Panc1 (cell line): ENCODE measurements around the gene BRIX1. TPM values are rescaled to one million over a fixed set of nuclear protein-coding genes. Genes with fewer than 3 reads are reported as not detected.

Experiments
- ATAC-seq: fragments of 200-7000 bp; cut with Tn5 transposase; 2 replicates; pipeline ENCODE4 v1.9.1; 2020; ENCODE audit warnings: mild to moderate bottlenecking, moderate library complexity
- BruUV-seq: library from RNA; stranded (reverse); fragments of 400-500 nt; replicated peaks from 2 replicates; lab custom pipeline; 2021; lab: Mats Ljungman, UMichigan
- CTCF ChIA-PET: fragments of 300-600 bp; sonication (Branson Sonifier 250); formaldehyde crosslinking; loops from one replicate; lab custom pipeline; 2022; ENCODE audit warnings: antibody characterized with exemption; lab: Charles Lee
- POLR2A ChIA-PET: fragments of 300-600 bp; sonication (Branson Sonifier 250); formaldehyde crosslinking; loops from one replicate; lab custom pipeline; 2022; ENCODE audit warnings: antibody characterized with exemption; lab: Charles Lee
- DNase-seq: peaks from one replicate; pipeline ENCODE4 v3.0.0-alpha.2; 2010; ENCODE audit warnings: low read depth, low spot score
- H3K27ac ChIP-seq: 2 replicates; pipeline ENCODE4 v1.5.1; 2011; ENCODE audit warnings: mild to moderate bottlenecking, low read length, inconsistent platforms
- H3K27me3 ChIP-seq: fragments of 200-500 bp; sonication (Bioruptor generic); 2 replicates; pipeline ENCODE4 v1.6.0; 2014; ENCODE audit warnings: low read length, inconsistent platforms; ENCODE audit not compliant: control insufficient read depth, insufficient read depth
- H3K36me3 ChIP-seq: fragments of 200-500 bp; sonication (Bioruptor generic); 2 replicates; pipeline ENCODE4 v1.5.1; 2014; ENCODE audit warnings: inconsistent platforms, mild to moderate bottlenecking, low read length, moderate library complexity; ENCODE audit not compliant: control insufficient read depth, insufficient read depth
- H3K4me1 ChIP-seq: 2 replicates; pipeline ENCODE4 v1.5.1; 2011; ENCODE audit warnings: inconsistent platforms, mild to moderate bottlenecking, low read length, moderate library complexity; ENCODE audit not compliant: control insufficient read depth, insufficient read depth
- H3K4me3 ChIP-seq, 2 experiments: 2 replicates each; pipeline ENCODE4 v1.5.1; 2011 to 2012; ENCODE audit warnings: low read depth in 2 of 2, low read length in 2 of 2, mild to moderate bottlenecking in 2 of 2, inconsistent platforms in 1 of 2, moderate library complexity in 1 of 2
- H3K9me3 ChIP-seq: fragments of 200-500 bp; sonication (Bioruptor generic); 2 replicates; pipeline ENCODE4 v1.5.1; 2014; ENCODE audit warnings: low read depth, mild to moderate bottlenecking, inconsistent platforms, low read length, moderate library complexity; ENCODE audit not compliant: control insufficient read depth, insufficient read depth
- POLR2AphosphoS5 ChIP-seq: IDR thresholded peaks from 2 replicates; pipeline ENCODE4 v1.6.1; 2012; ENCODE audit warnings: mild to moderate bottlenecking, low read depth, low read length, moderate library complexity
- SIN3A ChIP-seq: IDR thresholded peaks from 2 replicates; pipeline ENCODE4 v1.6.1; 2012; ENCODE audit warnings: low read depth, mild to moderate bottlenecking, low read length, moderate library complexity, borderline replicate concordance; ENCODE audit not compliant: insufficient read depth
- TCF7L2 ChIP-seq: IDR thresholded peaks from 2 replicates; pipeline ENCODE4 v1.6.1; 2011; ENCODE audit warnings: mild to moderate bottlenecking, low read depth, low read length, inconsistent platforms
- in situ Hi-C: cut with HindIII; loops from 2 replicates; pipeline ENCODE4 v1.10.0; 2016; ENCODE audit warnings: low sequenced_read_pairs, low pct_unique_long_range_greater_than_20kb
- intact Hi-C: fragments of 100-400 bp; cut with micrococcal nuclease; formaldehyde crosslinking; loops from one replicate; pipeline ENCODE4 v1.10.0; 2022; ENCODE audit not compliant: unreplicated experiment
- total RNA-seq: library from RNA; stranded (reverse); gene quantifications from one replicate; pipeline ENCODE4 v1.2.1, GENCODE V29; 2021; ENCODE audit not compliant: unreplicated experiment
- TF ChIP-seq, protein P1 (sequence below): fragments of 450-650 bp; IDR thresholded peaks from 2 replicates; pipeline ENCODE4 v1.5.1; 2017; ENCODE audit warnings: mild to moderate bottlenecking
- TF ChIP-seq, protein P2 (sequence below), 2 experiments: IDR thresholded peaks; 2 replicates each; pipeline ENCODE4 v1.6.1; 2011 to 2012; ENCODE audit warnings: low read depth in 2 of 2, control low read depth in 1 of 2, low read length in 1 of 2, mild to moderate bottlenecking in 1 of 2, moderate library complexity in 1 of 2; ENCODE audit not compliant: insufficient read depth in 1 of 2

The BRIX1 gene
- total RNA-seq, 1 experiment from 2014 or later = 46.6 TPM

DNA sequence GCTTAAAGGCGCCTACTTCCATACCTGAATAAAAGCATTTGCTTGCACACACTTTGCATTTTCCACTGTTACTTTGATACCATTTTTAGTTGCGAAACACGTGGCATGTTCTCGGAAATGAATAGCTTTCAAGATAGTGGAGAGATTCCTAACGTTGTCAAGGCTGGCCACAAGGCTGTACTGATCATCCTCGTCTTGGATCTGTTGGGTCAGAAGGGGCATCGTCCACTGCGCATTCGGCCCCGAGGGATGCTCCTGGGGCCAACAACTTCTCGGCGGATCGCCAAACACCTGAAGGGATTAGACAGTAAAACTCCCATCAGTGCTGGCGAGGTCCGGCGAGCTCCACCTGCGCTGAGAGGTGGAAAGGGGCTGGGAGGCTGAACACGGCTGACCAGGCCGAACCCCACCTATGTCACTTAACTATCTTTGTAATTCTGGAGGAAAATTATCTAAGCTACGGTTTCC, 806 bp upstream of the BRIX1 start:
- BruUV-seq = no TSS peak
- H3K27me3 ChIP-seq = no peaks in the 10 kb centered on the region
- H3K4me3 ChIP-seq = peak overlapping the region; percentile 98 to 99
- POLR2A ChIA-PET = interaction anchor here (0.6 to 2.4 kb wide), 3 partner anchors 11 to 841 kb away, joined by 3 to 17 read pairs (median 12); partner anchors contain the start of gene DNAJC21
- intact Hi-C loops (no loop called here), in situ Hi-C loops (no loop called here)
- no peak for TF ChIP-seq POLR2AphosphoS5
- no peak for TF ChIP-seq TCF7L2
- TF ChIP-seq, protein P1, sequence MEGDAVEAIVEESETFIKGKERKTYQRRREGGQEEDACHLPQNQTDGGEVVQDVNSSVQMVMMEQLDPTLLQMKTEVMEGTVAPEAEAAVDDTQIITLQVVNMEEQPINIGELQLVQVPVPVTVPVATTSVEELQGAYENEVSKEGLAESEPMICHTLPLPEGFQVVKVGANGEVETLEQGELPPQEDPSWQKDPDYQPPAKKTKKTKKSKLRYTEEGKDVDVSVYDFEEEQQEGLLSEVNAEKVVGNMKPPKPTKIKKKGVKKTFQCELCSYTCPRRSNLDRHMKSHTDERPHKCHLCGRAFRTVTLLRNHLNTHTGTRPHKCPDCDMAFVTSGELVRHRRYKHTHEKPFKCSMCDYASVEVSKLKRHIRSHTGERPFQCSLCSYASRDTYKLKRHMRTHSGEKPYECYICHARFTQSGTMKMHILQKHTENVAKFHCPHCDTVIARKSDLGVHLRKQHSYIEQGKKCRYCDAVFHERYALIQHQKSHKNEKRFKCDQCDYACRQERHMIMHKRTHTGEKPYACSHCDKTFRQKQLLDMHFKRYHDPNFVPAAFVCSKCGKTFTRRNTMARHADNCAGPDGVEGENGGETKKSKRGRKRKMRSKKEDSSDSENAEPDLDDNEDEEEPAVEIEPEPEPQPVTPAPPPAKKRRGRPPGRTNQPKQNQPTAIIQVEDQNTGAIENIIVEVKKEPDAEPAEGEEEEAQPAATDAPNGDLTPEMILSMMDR = no peak
- TF ChIP-seq, protein P2, sequence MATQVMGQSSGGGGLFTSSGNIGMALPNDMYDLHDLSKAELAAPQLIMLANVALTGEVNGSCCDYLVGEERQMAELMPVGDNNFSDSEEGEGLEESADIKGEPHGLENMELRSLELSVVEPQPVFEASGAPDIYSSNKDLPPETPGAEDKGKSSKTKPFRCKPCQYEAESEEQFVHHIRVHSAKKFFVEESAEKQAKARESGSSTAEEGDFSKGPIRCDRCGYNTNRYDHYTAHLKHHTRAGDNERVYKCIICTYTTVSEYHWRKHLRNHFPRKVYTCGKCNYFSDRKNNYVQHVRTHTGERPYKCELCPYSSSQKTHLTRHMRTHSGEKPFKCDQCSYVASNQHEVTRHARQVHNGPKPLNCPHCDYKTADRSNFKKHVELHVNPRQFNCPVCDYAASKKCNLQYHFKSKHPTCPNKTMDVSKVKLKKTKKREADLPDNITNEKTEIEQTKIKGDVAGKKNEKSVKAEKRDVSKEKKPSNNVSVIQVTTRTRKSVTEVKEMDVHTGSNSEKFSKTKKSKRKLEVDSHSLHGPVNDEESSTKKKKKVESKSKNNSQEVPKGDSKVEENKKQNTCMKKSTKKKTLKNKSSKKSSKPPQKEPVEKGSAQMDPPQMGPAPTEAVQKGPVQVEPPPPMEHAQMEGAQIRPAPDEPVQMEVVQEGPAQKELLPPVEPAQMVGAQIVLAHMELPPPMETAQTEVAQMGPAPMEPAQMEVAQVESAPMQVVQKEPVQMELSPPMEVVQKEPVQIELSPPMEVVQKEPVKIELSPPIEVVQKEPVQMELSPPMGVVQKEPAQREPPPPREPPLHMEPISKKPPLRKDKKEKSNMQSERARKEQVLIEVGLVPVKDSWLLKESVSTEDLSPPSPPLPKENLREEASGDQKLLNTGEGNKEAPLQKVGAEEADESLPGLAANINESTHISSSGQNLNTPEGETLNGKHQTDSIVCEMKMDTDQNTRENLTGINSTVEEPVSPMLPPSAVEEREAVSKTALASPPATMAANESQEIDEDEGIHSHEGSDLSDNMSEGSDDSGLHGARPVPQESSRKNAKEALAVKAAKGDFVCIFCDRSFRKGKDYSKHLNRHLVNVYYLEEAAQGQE (IDR thresholded peaks at IDR 0.05; ENCODE audit: insufficient read depth in 1 of 2, low read depth in 2 of 2, low read length in 1 of 2) = no peak
- TF ChIP-seq SIN3A = no peak
- peak; percentile 41 for ATAC-seq
- DNase-seq = no peak
- H3K9me3 ChIP-seq = no peaks in the 10 kb centered on the region
- CTCF ChIA-PET = interaction anchor here (0.7 kb wide), 1 partner anchor 15 kb away, joined by 5 read pairs; the partner anchor contains the start of gene DNAJC21
- peak overlapping the region; percentile 99 for H3K27ac ChIP-seq
- H3K36me3 ChIP-seq = peaks cover 42% of the 10 kb centered on the region
- H3K4me1 ChIP-seq = peaks cover 12% of the 10 kb centered on the region

DNA sequence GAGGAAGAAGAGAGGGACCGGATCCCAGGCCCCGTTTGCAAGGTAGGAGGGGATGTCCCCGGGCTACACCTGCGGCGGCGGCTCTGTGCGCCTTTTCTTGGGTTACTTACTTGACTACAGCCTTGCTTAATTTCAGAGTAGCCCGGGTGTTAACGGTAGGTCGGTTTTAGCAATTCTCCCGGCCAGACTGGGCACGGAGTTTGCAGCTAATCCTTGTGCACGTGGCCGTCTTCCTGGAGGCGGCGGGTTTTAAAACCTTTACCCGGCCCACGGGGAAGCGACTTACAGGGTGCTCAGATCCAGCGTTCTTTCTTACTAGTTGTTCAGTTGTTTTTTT, 313 bp downstream of the BRIX1 start:
- POLR2A ChIA-PET = interaction anchor here (1.3 to 2.4 kb wide), 2 partner anchors 14 to 18 kb away, joined by 3 to 17 read pairs; partner anchors contain the start of gene DNAJC21
- intact Hi-C loops = no loop called here
- TF ChIP-seq, protein P1 = no peak
- TF ChIP-seq TCF7L2 = 0 out of 2 replicates have a peak, but pooled peaks have one; percentile 6
- no peak; the same call in 1 of the 2 replicates for TF ChIP-seq POLR2AphosphoS5
- in situ Hi-C loops = no loop called here
- DNase-seq = no peak
- peak overlapping the region; percentile 98 to 99 for H3K4me3 ChIP-seq
- no peaks in the 10 kb centered on the region for H3K9me3 ChIP-seq
- peak overlapping the region; percentile 99 for H3K27ac ChIP-seq
- no peaks in the 10 kb centered on the region for H3K27me3 ChIP-seq
- ATAC-seq = peak; percentile 9
- CTCF ChIA-PET = no interaction called here
- H3K4me1 ChIP-seq = peaks cover 12% of the 10 kb centered on the region
- H3K36me3 ChIP-seq = peaks cover 49% of the 10 kb centered on the region
- BruUV-seq = TSS peak; percentile 89
